Measurements from ENCODE around the gene LMO1.

Gene LMO1

GRCh38 chr11:8263769-8264410 lies at the start of gene LMO1:
Gene LMO1 (minus strand): TSS chr11:8263878. CDS start chr11:8263362, 516 bp downstream.
- DNase-seq, result peak; percentile 45

GRCh38 chr11:8312986-8313385 lies 49.3 kb upstream of the LMO1 start:
- no peak for DNase-seq

- no peak for DNase-seq
Measured at GRCh38 chr11:8311366-8311765, 47.7 kb upstream of the LMO1 start.

- no peak for DNase-seq
Measured at GRCh38 chr11:8310743-8311298, 47.1 kb upstream of the LMO1 start.

GRCh38 chr11:8309862-8310261 lies 46.2 kb upstream of the LMO1 start:
- no peak for DNase-seq

- DNase-seq, result no peak
Measured at GRCh38 chr11:8309311-8309710, 45.6 kb upstream of the LMO1 start.

- no peak for DNase-seq
Measured at GRCh38 chr11:8307601-8308000, 43.9 kb upstream of the LMO1 start.

- DNase-seq, result no peak
Measured at GRCh38 chr11:8301622-8302021, 37.9 kb upstream of the LMO1 start.

- no peak for DNase-seq
Measured at GRCh38 chr11:8298801-8299786, 35.4 kb upstream of the LMO1 start.

- no peak for DNase-seq
Measured at GRCh38 chr11:8297781-8298440, 34.2 kb upstream of the LMO1 start.

GRCh38 chr11:8296872-8297271 lies 33.2 kb upstream of the LMO1 start:
- no peak for DNase-seq

GRCh38 chr11:8296038-8296649 lies 32.5 kb upstream of the LMO1 start:
- DNase-seq, result no peak

- DNase-seq, result no peak
Measured at GRCh38 chr11:8294251-8294935, 30.7 kb upstream of the LMO1 start.

GRCh38 chr11:8293171-8293570 lies 29.5 kb upstream of the LMO1 start:
- no peak for DNase-seq

- no peak for DNase-seq
Measured at GRCh38 chr11:8292351-8292750, 28.7 kb upstream of the LMO1 start.

- no peak for DNase-seq
Measured at GRCh38 chr11:8291421-8292350, 28.0 kb upstream of the LMO1 start.

- DNase-seq, result no peak
Measured at GRCh38 chr11:8290081-8290810, 26.6 kb upstream of the LMO1 start.

GRCh38 chr11:8289492-8289918 lies 25.8 kb upstream of the LMO1 start:
- no peak for DNase-seq

GRCh38 chr11:8288824-8289491 lies 25.3 kb upstream of the LMO1 start:
- DNase-seq, result no peak

All from MV-4-11 (cell line).